ENCODE data around the gene CCNF.

- no peak for TF ChIP-seq CTCF (IDR thresholded peaks at IDR 0.05)
- no peak for TF ChIP-seq POLR2A (IDR thresholded peaks at IDR 0.05)
Observed at GRCh38 chr16:2460391-2460713, 31.1 kb downstream of the CCNF start.

All from heart left ventricle (tissue), 13 donors.